Activated T-cell treated with anti-CD3 and anti-CD28 coated beads, Interleukin-2, amount 50 U/mL, for 72 hours (primary cell): ENCODE results near the gene EPS15. TPM values are rescaled to one million over a fixed set of nuclear protein-coding genes. Genes with fewer than 3 reads are reported as not detected.
"Not testable (repeated sequence)": the region's sequence is repeated elsewhere in the genome, so short reads cannot be mapped to it uniquely, and the experiment has no call there.

Experiments used
- ATAC-seq, 2 donors: fragments of 150-1000 bp; cut with Tn5 transposase; replicated peaks in 1 of 2; 2 replicates each; pipeline ENCODE4 v1.10.0; 2021; ENCODE audit warnings: moderate library complexity in 2 of 2, mild to moderate bottlenecking in 1 of 2
- DNase-seq, 2 donors: peaks; one replicate each; pipeline ENCODE4 v3.0.0; 2021 to 2022; ENCODE audit warnings: mixed read lengths in 1 of 2
- H3K27ac Mint-ChIP-seq: one replicate; pipeline ENCODE4 v1.8.0; 2022; ENCODE audit warnings: mild to moderate bottlenecking, moderate library complexity, mixed read lengths
- H3K27me3 Mint-ChIP-seq: one replicate; pipeline ENCODE4 v1.8.0; 2022; ENCODE audit warnings: low read depth, mixed read lengths
- H3K36me3 Mint-ChIP-seq, 2 donors: one replicate each; pipeline ENCODE4 v1.8.0; 2022; ENCODE audit warnings: mixed read lengths in 2 of 2, mild to moderate bottlenecking in 1 of 2; ENCODE audit not compliant: insufficient read depth in 2 of 2
- H3K4me1 Mint-ChIP-seq: one replicate; pipeline ENCODE4 v1.8.0; 2022; ENCODE audit warnings: low read depth, mixed read lengths
- H3K4me3 Mint-ChIP-seq, 2 donors: one replicate each; pipeline ENCODE4 v1.8.0; 2022; ENCODE audit warnings: mild to moderate bottlenecking in 2 of 2, mixed read lengths in 2 of 2, moderate library complexity in 2 of 2
- H3K9me3 Mint-ChIP-seq, 2 donors: one replicate each; pipeline ENCODE4 v1.8.0; 2022; ENCODE audit warnings: mixed read lengths in 2 of 2
- total RNA-seq, 2 donors: library from RNA; stranded (reverse); gene quantifications; one replicate each; pipeline ENCODE4 v1.2.3, GENCODE V29; 2022

The EPS15 gene
- total RNA-seq, 2 donors from 2014 or later: 78.0 to 84.0 TPM

GRCh38 chr1:51420867-51421627 lies 98.0 kb downstream of the EPS15 start:
- H3K27me3 Mint-ChIP-seq: no peaks in the 10 kb centered on the region
- H3K36me3 Mint-ChIP-seq: peaks cover 1 to 22% of the 10 kb centered on the region in 2 donors
- peaks cover 10% of the 10 kb centered on the region for H3K4me1 Mint-ChIP-seq
- ATAC-seq: no peak
- H3K4me3 Mint-ChIP-seq: peak overlapping the region; percentile 42 to 43
- peak overlapping the region; percentile 61 for H3K27ac Mint-ChIP-seq
- no peaks in the 10 kb centered on the region for H3K9me3 Mint-ChIP-seq
- no peak for DNase-seq

GRCh38 chr1:51418384-51418959 lies 100.6 kb downstream of the EPS15 start:
- Mint-ChIP-seq H3K4me1 (peaks cover 10% of the 10 kb centered on the region), H3K27ac (no peak overlapping the region), H3K27me3 (no peaks in the 10 kb centered on the region), H3K9me3 (no peaks in the 10 kb centered on the region), H3K4me3 (no peak overlapping the region), H3K36me3 (peaks cover 3 to 23% of the 10 kb centered on the region in 2 donors)
- ATAC-seq: no peak
- no peak for DNase-seq

- Mint-ChIP-seq H3K9me3 (no peaks in the 10 kb centered on the region), H3K4me1 (peaks cover 10% of the 10 kb centered on the region), H3K27me3 (no peaks in the 10 kb centered on the region), H3K36me3 (peaks cover 5 to 27% of the 10 kb centered on the region in 2 donors), H3K27ac (no peak overlapping the region), H3K4me3 (no peak overlapping the region)
- DNase-seq: no peak
- ATAC-seq: no peak
These were observed 101.3 kb downstream of the EPS15 start for GRCh38 chr1:51417496-51418383.

GRCh38 chr1:51416910-51417309 lies 102.2 kb downstream of the EPS15 start:
- peaks cover 5 to 28% of the 10 kb centered on the region in 2 donors for H3K36me3 Mint-ChIP-seq
- H3K4me1 Mint-ChIP-seq: peaks cover 6% of the 10 kb centered on the region
- no peak overlapping the region for H3K27ac Mint-ChIP-seq
- ATAC-seq (no peak), DNase-seq (no peak)
- no peak overlapping the region for H3K4me3 Mint-ChIP-seq
- no peaks in the 10 kb centered on the region for H3K27me3 Mint-ChIP-seq
- H3K9me3 Mint-ChIP-seq: peaks cover 0 to under 1% of the 10 kb centered on the region in 2 donors

- Mint-ChIP-seq H3K4me3 (no peak overlapping the region), H3K9me3 (peaks cover 0 to 2% of the 10 kb centered on the region in 2 donors)
These were observed 103.1 kb downstream of the EPS15 start for GRCh38 chr1:51415963-51416362.

GRCh38 chr1:51414811-51415210 lies 104.3 kb downstream of the EPS15 start:
- no peak overlapping the region for H3K4me3 Mint-ChIP-seq
- H3K27ac Mint-ChIP-seq: no peak overlapping the region
- ATAC-seq: no peak
- no peaks in the 10 kb centered on the region for H3K27me3 Mint-ChIP-seq
- H3K9me3 Mint-ChIP-seq: peaks cover 0 to 2% of the 10 kb centered on the region in 2 donors
- no peak for DNase-seq
- no peaks in the 10 kb centered on the region for H3K4me1 Mint-ChIP-seq
- peaks cover 7 to 20% of the 10 kb centered on the region in 2 donors for H3K36me3 Mint-ChIP-seq

More at GRCh38 chr1:51415963-51416362, 103.1 kb downstream of the EPS15 start:
- ATAC-seq (no peak), DNase-seq (no peak)
- peaks cover 7 to 26% of the 10 kb centered on the region in 2 donors for H3K36me3 Mint-ChIP-seq
- peaks cover 6% of the 10 kb centered on the region for H3K4me1 Mint-ChIP-seq
- H3K27me3 Mint-ChIP-seq: no peaks in the 10 kb centered on the region
- H3K27ac Mint-ChIP-seq: no peak overlapping the region

- H3K36me3 Mint-ChIP-seq: peaks cover 7 to 17% of the 10 kb centered on the region in 2 donors
- H3K4me3 Mint-ChIP-seq, ATAC-seq, H3K9me3 Mint-ChIP-seq, H3K4me1 Mint-ChIP-seq, DNase-seq, H3K27me3 Mint-ChIP-seq, H3K27ac Mint-ChIP-seq: not testable (repeated sequence)
These were observed 107.2 kb downstream of the EPS15 start for GRCh38 chr1:51411820-51412219.

GRCh38 chr1:51410568-51411460 lies 108.3 kb downstream of the EPS15 start:
- ATAC-seq (no peak), DNase-seq (no peak)
- Mint-ChIP-seq H3K36me3 (peaks cover 5 to 19% of the 10 kb centered on the region in 2 donors), H3K27me3 (no peaks in the 10 kb centered on the region), H3K9me3 (peaks cover 0 to 2% of the 10 kb centered on the region in 2 donors), H3K27ac (no peak overlapping the region), H3K4me1 (no peaks in the 10 kb centered on the region), H3K4me3 (no peak overlapping the region)

- not testable (repeated sequence) for H3K4me1 Mint-ChIP-seq, H3K9me3 Mint-ChIP-seq, H3K4me3 Mint-ChIP-seq, H3K27ac Mint-ChIP-seq, DNase-seq, ATAC-seq, H3K27me3 Mint-ChIP-seq
- peaks cover 5 to 23% of the 10 kb centered on the region in 2 donors for H3K36me3 Mint-ChIP-seq
These were observed 109.1 kb downstream of the EPS15 start for GRCh38 chr1:51409755-51410541.

- Mint-ChIP-seq H3K4me3 (no peak overlapping the region), H3K4me1 (no peaks in the 10 kb centered on the region), H3K27me3 (no peaks in the 10 kb centered on the region), H3K9me3 (peaks cover 0 to 2% of the 10 kb centered on the region in 2 donors), H3K27ac (no peak overlapping the region), H3K36me3 (peaks cover 11 to 14% of the 10 kb centered on the region in 2 donors)
- no peak for DNase-seq
- ATAC-seq: no peak
These were observed 126.8 kb downstream of the EPS15 start for GRCh38 chr1:51392241-51392640.

GRCh38 chr1:51390641-51391040 lies 128.4 kb downstream of the EPS15 start:
- ATAC-seq, H3K4me3 Mint-ChIP-seq, DNase-seq, H3K4me1 Mint-ChIP-seq, H3K27me3 Mint-ChIP-seq, H3K9me3 Mint-ChIP-seq, H3K27ac Mint-ChIP-seq: not testable (repeated sequence)
- H3K36me3 Mint-ChIP-seq: peaks cover 17 to 23% of the 10 kb centered on the region in 2 donors
